Tibial artery (tissue), 4 donors: ENCODE measurements around the gene FAM9A.

ENCODE experiments used
- DNase-seq, 2 donors: peaks; one replicate each; pipeline ENCODE4 v3.0.0-alpha.2; 2019
- H3K27ac ChIP-seq, 2 donors: fragments of 200-600 bp; sonication (generic) in 1 of 2; 1 replicate in 1 of 2; 2 replicates in 1 of 2; pipeline ENCODE4 v1.5.1; 2018 to 2019; ENCODE audit warnings: mild to moderate bottlenecking in 1 of 2
- H3K27me3 ChIP-seq, 2 donors: fragments of 200-600 bp; sonication (generic) in 1 of 2; one replicate each; pipeline versions ENCODE4 v1.5.1 to v1.6.0; 2016 to 2019
- H3K36me3 ChIP-seq, 3 donors: fragments of 200-600 bp; sonication (generic) in 2 of 3; one replicate each; pipeline ENCODE4 v1.5.1; 2016 to 2019; ENCODE audit warnings: mild to moderate bottlenecking in 2 of 3
- H3K4me1 ChIP-seq, 4 donors: fragments of 200-600 bp; sonication (generic) in 2 of 4; 1 replicate in 3 of 4; 2 replicates in 1 of 4; pipeline ENCODE4 v1.5.1; 2016 to 2019
- H3K4me3 ChIP-seq, 2 donors: fragments of 200-600 bp; sonication (generic) in 1 of 2; 1 replicate in 1 of 2; 2 replicates in 1 of 2; pipeline ENCODE4 v1.5.1; 2018 to 2019; ENCODE audit warnings: mild to moderate bottlenecking in 2 of 2
- H3K9me3 ChIP-seq, 3 donors: fragments of 200-600 bp; sonication (generic) in 1 of 3; one replicate each; pipeline ENCODE4 v1.5.1; 2016 to 2019
- intact Hi-C: fragments of 100-400 bp; cut with DNase I; formaldehyde crosslinking; loops from one replicate; pipeline ENCODE4 v1.15.0; 2023; ENCODE audit warnings: low total_unique reads
- TF ChIP-seq, protein P1 (sequence below), 2 experiments: fragments of 200-600 bp in 1 of 2; fragments of 450-650 bp in 1 of 2; IDR thresholded peaks; one replicate each; pipeline ENCODE4 v1.5.1; 2017 to 2019; ENCODE audit warnings: antibody characterized with exemption in 2 of 2, mild to moderate bottlenecking in 1 of 2, moderate library complexity in 1 of 2

FAM9A gene

DNA sequence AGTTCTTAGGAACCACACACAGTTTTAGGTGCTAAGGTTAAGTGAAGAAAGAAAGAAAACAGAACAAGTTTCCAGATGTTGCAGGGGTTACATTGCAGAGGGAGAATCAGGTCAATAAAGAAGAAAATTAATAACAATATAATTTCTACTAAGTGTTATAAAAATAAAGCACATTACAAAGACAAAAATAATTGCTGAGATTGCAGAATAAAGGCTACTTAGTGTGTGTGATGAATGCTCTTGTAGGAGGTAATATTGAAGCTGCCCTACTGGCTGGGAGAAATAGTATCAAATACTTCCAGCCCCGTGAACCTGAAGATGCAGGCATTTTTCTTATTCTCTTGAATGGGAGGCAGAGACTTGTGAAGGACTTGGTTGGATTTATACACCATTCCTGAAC, 33.2 kb upstream of the FAM9A start:
- Histone ChIP-seq H3K9me3 (no peaks in the 10 kb centered on the region), H3K27me3 (no peaks in the 10 kb centered on the region), H3K27ac (no peak overlapping the region), H3K4me1 (no peaks in the 10 kb centered on the region), H3K4me3 (no peak overlapping the region), H3K36me3 (no peaks in the 10 kb centered on the region)
- TF ChIP-seq, protein P1, sequence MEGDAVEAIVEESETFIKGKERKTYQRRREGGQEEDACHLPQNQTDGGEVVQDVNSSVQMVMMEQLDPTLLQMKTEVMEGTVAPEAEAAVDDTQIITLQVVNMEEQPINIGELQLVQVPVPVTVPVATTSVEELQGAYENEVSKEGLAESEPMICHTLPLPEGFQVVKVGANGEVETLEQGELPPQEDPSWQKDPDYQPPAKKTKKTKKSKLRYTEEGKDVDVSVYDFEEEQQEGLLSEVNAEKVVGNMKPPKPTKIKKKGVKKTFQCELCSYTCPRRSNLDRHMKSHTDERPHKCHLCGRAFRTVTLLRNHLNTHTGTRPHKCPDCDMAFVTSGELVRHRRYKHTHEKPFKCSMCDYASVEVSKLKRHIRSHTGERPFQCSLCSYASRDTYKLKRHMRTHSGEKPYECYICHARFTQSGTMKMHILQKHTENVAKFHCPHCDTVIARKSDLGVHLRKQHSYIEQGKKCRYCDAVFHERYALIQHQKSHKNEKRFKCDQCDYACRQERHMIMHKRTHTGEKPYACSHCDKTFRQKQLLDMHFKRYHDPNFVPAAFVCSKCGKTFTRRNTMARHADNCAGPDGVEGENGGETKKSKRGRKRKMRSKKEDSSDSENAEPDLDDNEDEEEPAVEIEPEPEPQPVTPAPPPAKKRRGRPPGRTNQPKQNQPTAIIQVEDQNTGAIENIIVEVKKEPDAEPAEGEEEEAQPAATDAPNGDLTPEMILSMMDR (IDR thresholded peaks at IDR 0.05): no peak
- intact Hi-C loops: no loop called here
- DNase-seq: no peak

DNA sequence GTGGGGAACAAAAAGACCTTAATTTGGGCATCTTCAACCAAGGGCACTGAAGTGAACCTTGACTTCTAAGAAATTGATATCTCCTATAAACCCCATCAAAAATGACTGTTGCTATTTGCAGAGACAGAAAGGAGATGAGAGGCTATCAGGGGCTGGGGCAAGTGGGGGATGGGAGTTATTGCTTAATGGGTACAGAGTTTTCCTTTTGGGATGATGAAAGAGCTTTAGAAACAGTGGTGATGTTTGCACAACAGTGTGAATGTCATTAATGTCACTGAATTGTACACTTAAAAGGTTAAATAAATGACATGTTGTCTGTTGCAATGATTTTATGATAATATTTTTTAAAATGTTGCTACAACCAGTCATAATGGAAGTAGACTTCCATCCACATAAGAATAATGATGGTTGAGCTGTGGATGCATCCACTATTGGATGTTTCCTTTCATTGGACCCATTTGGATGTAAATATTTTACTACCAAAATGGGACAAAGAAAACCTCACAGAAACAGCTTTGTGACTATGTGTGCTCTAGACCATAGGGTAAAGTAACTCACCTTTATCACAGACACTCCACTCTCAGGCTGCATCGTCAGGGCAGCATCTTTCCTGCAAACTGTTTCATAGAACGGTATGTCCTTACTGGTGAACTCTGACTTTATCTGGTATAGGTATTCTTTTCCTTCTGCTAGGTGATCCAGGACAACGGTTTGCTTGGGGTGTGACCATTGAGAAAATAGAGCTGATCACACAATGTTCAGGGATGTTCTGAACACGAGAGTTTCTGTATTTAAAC, 31.6 kb upstream of the FAM9A start:
- no peak overlapping the region for H3K27ac ChIP-seq
- intact Hi-C loops: no loop called here
- no peaks in the 10 kb centered on the region for H3K4me1 ChIP-seq
- no peaks in the 10 kb centered on the region for H3K36me3 ChIP-seq
- H3K4me3 ChIP-seq: no peak overlapping the region
- H3K27me3 ChIP-seq: no peaks in the 10 kb centered on the region
- DNase-seq: no peak
- TF ChIP-seq, protein P1 (IDR thresholded peaks at IDR 0.05): no peak
- no peaks in the 10 kb centered on the region for H3K9me3 ChIP-seq

DNA sequence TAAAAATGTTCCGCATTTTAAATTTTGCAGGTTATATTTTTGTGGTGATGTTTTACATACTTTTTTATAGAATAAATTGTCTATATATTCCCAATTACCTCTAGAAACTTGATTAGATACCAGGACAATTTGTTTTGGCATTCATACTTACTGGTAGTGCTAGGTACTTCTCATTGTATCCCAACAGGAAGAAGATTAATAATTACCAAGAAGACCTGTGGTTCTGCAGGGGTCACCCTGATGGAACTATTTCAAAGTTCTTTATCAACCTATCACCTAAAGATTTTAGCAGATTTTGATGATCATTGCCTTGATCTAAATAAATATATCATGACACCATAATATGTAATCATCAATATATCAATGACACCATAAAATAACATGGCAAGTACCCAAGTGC, 22.5 kb upstream of the FAM9A start:
- Histone ChIP-seq H3K36me3 (no peaks in the 10 kb centered on the region), H3K9me3 (no peaks in the 10 kb centered on the region), H3K27me3 (no peaks in the 10 kb centered on the region), H3K4me1 (no peaks in the 10 kb centered on the region), H3K4me3 (no peak overlapping the region), H3K27ac (no peak overlapping the region)
- intact Hi-C loops: no loop called here
- TF ChIP-seq, protein P1 (IDR thresholded peaks at IDR 0.05): no peak
- no peak for DNase-seq

DNA sequence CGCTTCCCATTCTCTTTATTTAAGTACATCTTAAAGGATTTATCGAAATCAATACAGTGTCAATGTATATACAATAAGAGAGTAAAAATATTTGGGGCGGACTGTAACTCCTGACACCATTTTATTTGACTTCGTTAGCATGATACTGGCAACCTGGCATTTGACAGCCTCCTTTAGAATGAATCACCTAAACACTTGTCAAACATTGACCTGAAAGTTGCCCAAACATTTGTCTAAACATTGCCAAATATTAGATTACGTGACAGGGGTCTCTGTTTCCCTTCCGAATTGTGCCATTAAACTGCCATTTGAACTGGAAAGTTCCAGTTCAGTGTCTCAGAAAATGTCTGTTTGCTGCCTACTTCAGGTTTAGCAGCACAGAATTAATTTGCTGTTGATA, 20.8 kb upstream of the FAM9A start:
- Histone ChIP-seq H3K27ac (no peak overlapping the region), H3K9me3 (no peaks in the 10 kb centered on the region), H3K4me3 (no peak overlapping the region), H3K27me3 (no peaks in the 10 kb centered on the region), H3K4me1 (no peaks in the 10 kb centered on the region), H3K36me3 (no peaks in the 10 kb centered on the region)
- DNase-seq: no peak
- TF ChIP-seq, protein P1 (IDR thresholded peaks at IDR 0.05): no peak
- intact Hi-C loops: no loop called here

DNA sequence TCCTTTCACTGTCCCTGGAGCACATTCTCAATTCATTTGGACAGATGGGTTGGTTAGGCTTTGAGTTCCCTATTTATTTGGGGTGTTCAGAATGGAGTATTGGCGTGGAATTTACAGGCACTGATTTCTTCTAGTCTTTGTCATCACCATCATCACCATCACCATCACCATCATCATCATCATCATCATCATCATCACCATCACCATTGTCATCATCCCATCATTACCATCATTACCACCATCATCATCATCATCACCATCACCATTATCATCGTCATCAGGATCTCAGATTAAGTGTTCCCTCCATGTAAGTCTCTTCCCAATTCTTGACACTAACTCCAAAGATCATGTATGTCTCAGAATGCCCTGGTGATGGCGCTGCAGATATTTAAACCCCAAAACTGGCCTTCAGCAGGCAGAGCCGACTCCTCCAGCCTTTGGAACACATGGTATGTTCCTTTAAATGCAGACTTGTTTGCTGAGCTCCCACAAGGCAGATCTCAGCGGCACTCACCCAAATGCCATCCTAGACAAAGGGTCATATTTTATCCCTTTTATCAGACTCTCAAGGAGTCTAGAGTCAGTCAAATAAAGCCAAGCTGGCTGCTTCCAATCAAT, 19.8 kb upstream of the FAM9A start:
- no peak overlapping the region for H3K27ac ChIP-seq
- no peaks in the 10 kb centered on the region for H3K27me3 ChIP-seq
- no peak for DNase-seq
- no peaks in the 10 kb centered on the region for H3K4me1 ChIP-seq
- H3K9me3 ChIP-seq: no peaks in the 10 kb centered on the region
- no peak overlapping the region for H3K4me3 ChIP-seq
- H3K36me3 ChIP-seq: no peaks in the 10 kb centered on the region
- TF ChIP-seq, protein P1 (IDR thresholded peaks at IDR 0.05): no peak
- intact Hi-C loops: no loop called here
